ENCODE data around the gene SSX4.
"Not testable (repeated sequence)": the region's sequence is repeated elsewhere in the genome, so short reads cannot be mapped to it uniquely, and the experiment has no call there.

SSX4 gene

GRCh38 chrX:48383239-48383638 is at the start of gene SSX4:
TSS of gene SSX4 (plus strand) at chrX:48383539. CDS start at chrX:48384054, 515 bp downstream.
- not testable (repeated sequence) for DNase-seq (ENCODE audit: low read depth); H3K4me3 ChIP-seq (ENCODE audit: low read depth, low read length)

GRCh38 chrX:48346059-48346458 is 37.3 kb upstream of the SSX4 start:
- not testable (repeated sequence) for H3K4me3 ChIP-seq (ENCODE audit: low read depth, low read length); DNase-seq (ENCODE audit: low read depth)

GRCh38 chrX:48356315-48357094 is 26.8 kb upstream of the SSX4 start, which contains the start of gene SSX3:
TSS of gene SSX3 (minus strand) at chrX:48356703. CDS start at chrX:48355249, 1,454 bp downstream.
- not testable (repeated sequence) for DNase-seq (ENCODE audit: low read depth); H3K4me3 ChIP-seq (ENCODE audit: low read depth, low read length)

GRCh38 chrX:48357681-48358080 is 25.7 kb upstream of the SSX4 start:
- TF ChIP-seq CTCF (IDR thresholded peaks at IDR 0.05; ENCODE audit: low read depth, low read length) (no peak), MAX (IDR thresholded peaks at IDR 0.05; ENCODE audit: low read depth, low read length) (no peak), POLR2A (IDR thresholded peaks at IDR 0.05; ENCODE audit: extremely low read depth, insufficient read length) (no peak), MYC (IDR thresholded peaks at IDR 0.05; ENCODE audit: low read depth, low read length) (no peak)
- no peak for DNase-seq (ENCODE audit: low read depth)

GRCh38 chrX:48359281-48359680 is 24.1 kb upstream of the SSX4 start:
- not testable (repeated sequence) for DNase-seq (ENCODE audit: low read depth); H3K4me3 ChIP-seq (ENCODE audit: low read depth, low read length)

More at GRCh38 chrX:48357681-48358080, 25.7 kb upstream of the SSX4 start:
- H3K4me3 ChIP-seq (ENCODE audit: low read depth, low read length) = no peak overlapping the region

GRCh38 chrX:48367717-48368408 is 15.5 kb upstream of the SSX4 start:
- not testable (repeated sequence) for DNase-seq (ENCODE audit: low read depth); H3K4me3 ChIP-seq (ENCODE audit: low read depth, low read length)

- not testable (repeated sequence) for H3K4me3 ChIP-seq (ENCODE audit: low read depth, low read length); DNase-seq (ENCODE audit: low read depth)
Observed at GRCh38 chrX:48370408-48370807, 12.9 kb upstream of the SSX4 start.

GRCh38 chrX:48396931-48397330 is 13.6 kb downstream of the SSX4 start:
- not testable (repeated sequence) for H3K4me3 ChIP-seq (ENCODE audit: low read depth, low read length); DNase-seq (ENCODE audit: low read depth)

- peak; percentile 18 for DNase-seq (ENCODE audit: low read depth)
- H3K4me3 ChIP-seq (ENCODE audit: low read depth, low read length) = not testable (repeated sequence)
Observed at GRCh38 chrX:48397825-48398224, 14.5 kb downstream of the SSX4 start.

GRCh38 chrX:48411860-48412259 is 28.5 kb downstream of the SSX4 start, which contains the start of gene SSX4B:
TSS of gene SSX4B (minus strand) at chrX:48411960. CDS start at chrX:48411372, 588 bp downstream.
- DNase-seq (ENCODE audit: low read depth); H3K4me3 ChIP-seq (ENCODE audit: low read depth, low read length): not testable (repeated sequence)

- not testable (repeated sequence) for DNase-seq (ENCODE audit: low read depth); H3K4me3 ChIP-seq (ENCODE audit: low read depth, low read length)
Observed at GRCh38 chrX:48427027-48427716, 43.8 kb downstream of the SSX4 start.

GRCh38 chrX:48429606-48430005 is 46.3 kb downstream of the SSX4 start:
- not testable (repeated sequence) for DNase-seq (ENCODE audit: low read depth); H3K4me3 ChIP-seq (ENCODE audit: low read depth, low read length)

GRCh38 chrX:48430166-48430565 is 46.8 kb downstream of the SSX4 start:
- H3K4me3 ChIP-seq (ENCODE audit: low read depth, low read length); DNase-seq (ENCODE audit: low read depth): not testable (repeated sequence)

- not testable (repeated sequence) for DNase-seq (ENCODE audit: low read depth); H3K4me3 ChIP-seq (ENCODE audit: low read depth, low read length)
Observed at GRCh38 chrX:48433713-48434112, 50.4 kb downstream of the SSX4 start.
